Measurements from ENCODE around the gene NTNG1. TPM values are rescaled to one million over a fixed set of nuclear protein-coding genes. Genes with fewer than 3 reads are reported as not detected.

NTNG1 gene
- total and polyA plus RNA-seq, 10 of the 15 experiments (the other 5 are each of a cell fraction or from before 2014, with no cell fraction given) = 0.18 to 2.3 (median 1.1) TPM; not detected in 1

GRCh38 chr1:107474877-107475612 is 334.2 kb downstream of the NTNG1 start:
- Histone ChIP-seq H3K27me3 (replicated peaks in 1 of 2; ENCODE audit: control insufficient read depth in 2 of 2, insufficient read depth in 2 of 2, low read length in 1 of 2) (no peaks in the 10 kb centered on the region), H3K9me3 (replicated peaks; ENCODE audit: control insufficient read depth, insufficient read depth, low read length) (no peaks in the 10 kb centered on the region), H3K4me1 (ENCODE audit: control insufficient read depth, insufficient read depth, low read length) (peaks cover 5% of the 10 kb centered on the region; the same call in 1 of the 2 replicates), H3K79me2 (ENCODE audit: control insufficient read depth, insufficient read depth, low read length) (no peaks in the 10 kb centered on the region), H3K9ac (ENCODE audit: control insufficient read depth, insufficient read depth, low read length) (no peak overlapping the region), H3K36me3 (ENCODE audit: control insufficient read depth in 2 of 2, insufficient read depth in 2 of 2, low read length in 1 of 2) (no peaks in the 10 kb centered on the region), H3K27ac (ENCODE audit: control insufficient read depth, insufficient read depth) (no peak overlapping the region), H4K20me1 (ENCODE audit: control insufficient read depth, insufficient read depth) (no peaks in the 10 kb centered on the region), H3K4me2 (ENCODE audit: control insufficient read depth, insufficient read depth) (no peak overlapping the region), H2AFZ (ENCODE audit: control insufficient read depth, low read depth, low read length) (no peak overlapping the region), H3K4me3 (no peak overlapping the region)
- intact Hi-C loops (cut with micrococcal nuclease; ENCODE audit: unreplicated experiment) (no loop called here), in situ Hi-C loops (cut with MboI) (loop anchor here (25.0 kb wide), 1 partner anchor 1062 kb away; no protein-coding TSS in a partner anchor)
- CTCF ChIA-PET = interaction anchor here (0.6 to 8.8 kb wide), 16 partner anchors 9 to 498 kb away, joined by 3 to 124 read pairs (median 4); no protein-coding TSS in a partner anchor
- RAD21 ChIA-PET (ENCODE audit: unreplicated experiment) = interaction anchor here (0.6 to 3.5 kb wide), 12 partner anchors 9 to 195 kb away, joined by 3 to 30 read pairs (median 5); no protein-coding TSS in a partner anchor
- DNase-seq (ENCODE audit: low read depth, low spot score) (no peak), FAIRE-seq (no peak), ATAC-seq (peak; percentile 84)
- POLR2A ChIA-PET = interaction anchor here (0.8 to 1.7 kb wide), 5 partner anchors 15 to 28 kb away, joined by 3 to 6 read pairs (median 3); no protein-coding TSS in a partner anchor
- 0% methylated on average over 1 of the region's 1 CpG for WGBS (ENCODE audit: insufficient coverage, insufficient replicate concordance, low lambda C conversion rate, missing lambda C conversion rate)
- no TSS peak for BruUV-seq (replicated peaks)
- SMC1A ChIA-PET (ENCODE audit: uncharacterized antibody, unreplicated experiment) = interaction anchor here (0.7 to 12.2 kb wide), 16 partner anchors 8 to 276 kb away, joined by 3 to 156 read pairs (median 4); no protein-coding TSS in a partner anchor
- TF ChIP-seq CUX1 (IDR thresholded peaks at IDR 0.05; ENCODE audit: insufficient replicate concordance, low read depth, low read length) (no peak), MEF2A (IDR thresholded peaks at IDR 0.05; ENCODE audit: insufficient read depth, low read depth, low read length) (0 out of 2 replicates have a peak, but pooled peaks have one; percentile 46), IRF4 (IDR thresholded peaks at IDR 0.05; ENCODE audit: low read depth, low read length) (peak; percentile 55; the same call in 1 of the 2 replicates), WRNIP1 (IDR thresholded peaks at IDR 0.05; ENCODE audit: borderline replicate concordance, low read depth, low read length) (no peak), ATF2 (IDR thresholded peaks at IDR 0.05; ENCODE audit: low read length) (peak; percentile 61), ZNF622 (IDR thresholded peaks at IDR 0.05) (no peak), BCL11A (IDR thresholded peaks at IDR 0.05; ENCODE audit: low read depth, low read length) (peak; percentile 38; the same call in 1 of the 2 replicates), ZNF274 (IDR thresholded peaks at IDR 0.05; ENCODE audit: insufficient read depth, insufficient read length) (no peak), CREM (IDR thresholded peaks at IDR 0.05; ENCODE audit: low read depth) (0 out of 2 replicates have a peak, but pooled peaks have one; percentile 23), JUNB (IDR thresholded peaks at IDR 0.05) (peak; percentile 88), GABPA (IDR thresholded peaks at IDR 0.05; ENCODE audit: low read depth) (no peak), RUNX3 (IDR thresholded peaks at IDR 0.05; ENCODE audit: low read length) (peak; percentile 88), EED (IDR thresholded peaks at IDR 0.05; ENCODE audit: low read depth) (no peak), NFIC (IDR thresholded peaks at IDR 0.05; ENCODE audit: low read depth, low read length) (peak; percentile 81), BMI1 (IDR thresholded peaks at IDR 0.05; ENCODE audit: borderline replicate concordance) (no peak), IKZF2 (IDR thresholded peaks at IDR 0.05) (0 out of 4 replicates have a peak, but pooled peaks of 1 of the 2 experiments have one; percentile 18)
- TF ChIP-seq, protein P1, sequence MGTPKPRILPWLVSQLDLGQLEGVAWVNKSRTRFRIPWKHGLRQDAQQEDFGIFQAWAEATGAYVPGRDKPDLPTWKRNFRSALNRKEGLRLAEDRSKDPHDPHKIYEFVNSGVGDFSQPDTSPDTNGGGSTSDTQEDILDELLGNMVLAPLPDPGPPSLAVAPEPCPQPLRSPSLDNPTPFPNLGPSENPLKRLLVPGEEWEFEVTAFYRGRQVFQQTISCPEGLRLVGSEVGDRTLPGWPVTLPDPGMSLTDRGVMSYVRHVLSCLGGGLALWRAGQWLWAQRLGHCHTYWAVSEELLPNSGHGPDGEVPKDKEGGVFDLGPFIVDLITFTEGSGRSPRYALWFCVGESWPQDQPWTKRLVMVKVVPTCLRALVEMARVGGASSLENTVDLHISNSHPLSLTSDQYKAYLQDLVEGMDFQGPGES (IDR thresholded peaks at IDR 0.05) = no peak
